ENCODE results near the gene SNX7. TPM values are rescaled to one million over a fixed set of nuclear protein-coding genes. Genes with fewer than 3 reads are reported as not detected.

Gene SNX7
- total and polyA plus RNA-seq, 2 donors (not counting 1 experiment from before 2014, with no cell fraction given), result 48.6 to 60.9 TPM

DNA sequence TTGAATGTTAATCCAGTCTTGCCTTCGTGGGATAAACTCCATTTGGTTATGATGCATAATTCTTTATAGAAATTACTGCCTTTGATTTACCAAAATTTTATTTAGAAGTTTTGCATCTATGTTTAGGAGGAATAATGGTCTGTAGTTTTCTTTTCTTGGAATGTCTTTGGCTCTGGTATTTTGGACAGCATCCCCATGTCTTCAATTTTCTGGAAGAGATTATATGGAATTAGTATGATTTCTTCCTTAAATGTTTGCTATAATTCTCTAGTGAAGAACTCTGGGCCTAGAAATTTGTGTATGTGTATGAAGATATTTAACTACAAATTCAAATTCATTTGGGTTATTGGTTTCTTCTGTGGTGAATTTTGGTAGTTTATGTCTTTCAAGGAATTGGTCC lies 92.7 kb downstream of the SNX7 start:
- no peak overlapping the region for H2AFZ ChIP-seq (ENCODE audit: low read length)
- no peak overlapping the region for H3K4me3 ChIP-seq (replicated peaks in 1 of 4; ENCODE audit: control extremely low read depth in 1 of 4, insufficient read depth in 1 of 4, low read depth in 3 of 4, low read length in 4 of 4)
- H3K9ac ChIP-seq (ENCODE audit: insufficient read depth, low read length), result no peak overlapping the region
- H3K27me3 ChIP-seq (ENCODE audit: control insufficient read depth, insufficient read depth, low read length), result no peaks in the 10 kb centered on the region
- H3K4me1 ChIP-seq (ENCODE audit: control insufficient read depth, extremely low read depth, insufficient read depth, low read length), result no peaks in the 10 kb centered on the region
- TF ChIP-seq EZH2 (IDR thresholded peaks at IDR 0.05; ENCODE audit: low read length, missing control alignments), result no peak
- TF ChIP-seq, protein P1, sequence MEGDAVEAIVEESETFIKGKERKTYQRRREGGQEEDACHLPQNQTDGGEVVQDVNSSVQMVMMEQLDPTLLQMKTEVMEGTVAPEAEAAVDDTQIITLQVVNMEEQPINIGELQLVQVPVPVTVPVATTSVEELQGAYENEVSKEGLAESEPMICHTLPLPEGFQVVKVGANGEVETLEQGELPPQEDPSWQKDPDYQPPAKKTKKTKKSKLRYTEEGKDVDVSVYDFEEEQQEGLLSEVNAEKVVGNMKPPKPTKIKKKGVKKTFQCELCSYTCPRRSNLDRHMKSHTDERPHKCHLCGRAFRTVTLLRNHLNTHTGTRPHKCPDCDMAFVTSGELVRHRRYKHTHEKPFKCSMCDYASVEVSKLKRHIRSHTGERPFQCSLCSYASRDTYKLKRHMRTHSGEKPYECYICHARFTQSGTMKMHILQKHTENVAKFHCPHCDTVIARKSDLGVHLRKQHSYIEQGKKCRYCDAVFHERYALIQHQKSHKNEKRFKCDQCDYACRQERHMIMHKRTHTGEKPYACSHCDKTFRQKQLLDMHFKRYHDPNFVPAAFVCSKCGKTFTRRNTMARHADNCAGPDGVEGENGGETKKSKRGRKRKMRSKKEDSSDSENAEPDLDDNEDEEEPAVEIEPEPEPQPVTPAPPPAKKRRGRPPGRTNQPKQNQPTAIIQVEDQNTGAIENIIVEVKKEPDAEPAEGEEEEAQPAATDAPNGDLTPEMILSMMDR (conservative IDR thresholded peaks at IDR 0.05 in 1 of 2, IDR thresholded peaks at IDR 0.05 in 1 of 2; ENCODE audit: low read depth in 1 of 2, low read length in 2 of 2), result no peak
- no peaks in the 10 kb centered on the region for H4K20me1 ChIP-seq (ENCODE audit: control insufficient read depth, extremely low read depth, insufficient read depth, low read length)
- no peak for DNase-seq (ENCODE audit: low read depth in 2 of 2)
- H3K36me3 ChIP-seq (ENCODE audit: control insufficient read depth, insufficient read depth, low read length), result no peaks in the 10 kb centered on the region
- H3K4me2 ChIP-seq (ENCODE audit: extremely low read depth, insufficient read depth, low read length), result no peak overlapping the region
- H3K27ac ChIP-seq (ENCODE audit: insufficient read depth, low read length), result no peak overlapping the region
- H3K9me3 ChIP-seq (ENCODE audit: control insufficient read depth, insufficient read depth, low read depth, low read length), result no peaks in the 10 kb centered on the region
- H3K79me2 ChIP-seq (ENCODE audit: control insufficient read depth, insufficient read depth, low read length), result no peaks in the 10 kb centered on the region

DNA sequence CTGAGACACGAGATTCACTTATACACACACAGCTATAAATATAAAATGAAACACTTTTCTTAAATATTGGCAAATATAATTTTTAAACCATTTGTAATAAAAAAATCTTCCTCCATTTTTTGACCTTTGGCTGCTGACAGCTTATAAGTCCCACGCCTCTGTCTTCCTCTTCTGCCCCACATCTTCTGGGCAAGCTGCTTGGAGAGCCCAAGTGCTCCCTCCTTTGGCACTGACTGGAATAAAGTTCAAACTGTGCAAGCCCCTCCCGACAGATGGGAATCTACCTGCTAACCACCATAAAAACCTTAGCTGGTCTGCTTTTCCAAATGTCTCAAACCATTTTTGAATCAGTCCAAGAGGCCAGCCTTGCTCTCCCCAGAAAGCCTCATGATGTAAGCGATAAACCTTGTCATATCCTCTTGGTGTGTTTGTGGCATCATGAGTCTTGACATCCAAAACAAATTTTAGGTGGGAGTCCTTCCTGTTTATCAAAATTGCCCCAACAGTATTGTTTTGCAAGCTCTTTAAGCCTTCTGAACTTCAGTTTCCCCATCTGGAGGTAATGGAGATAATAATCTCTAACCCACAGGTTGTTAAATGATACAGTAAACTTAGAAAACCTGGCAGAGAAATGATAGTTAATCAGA lies 99.8 kb downstream of the SNX7 start:
- Histone ChIP-seq H2AFZ (ENCODE audit: low read length) (no peak overlapping the region), H3K79me2 (ENCODE audit: control insufficient read depth, insufficient read depth, low read length) (no peaks in the 10 kb centered on the region), H3K4me1 (ENCODE audit: control insufficient read depth, extremely low read depth, insufficient read depth, low read length) (no peaks in the 10 kb centered on the region), H3K9ac (ENCODE audit: insufficient read depth, low read length) (no peak overlapping the region), H3K4me2 (ENCODE audit: extremely low read depth, insufficient read depth, low read length) (no peak overlapping the region), H3K36me3 (ENCODE audit: control insufficient read depth, insufficient read depth, low read length) (no peaks in the 10 kb centered on the region), H4K20me1 (ENCODE audit: control insufficient read depth, extremely low read depth, insufficient read depth, low read length) (peaks cover 2% of the 10 kb centered on the region), H3K4me3 (replicated peaks in 1 of 4; ENCODE audit: control extremely low read depth in 1 of 4, insufficient read depth in 1 of 4, low read depth in 3 of 4, low read length in 4 of 4) (no peak overlapping the region), H3K9me3 (ENCODE audit: control insufficient read depth, insufficient read depth, low read depth, low read length) (no peaks in the 10 kb centered on the region), H3K27me3 (ENCODE audit: control insufficient read depth, insufficient read depth, low read length) (no peaks in the 10 kb centered on the region), H3K27ac (ENCODE audit: insufficient read depth, low read length) (no peak overlapping the region)
- no peak for DNase-seq (ENCODE audit: low read depth in 2 of 2)
- TF ChIP-seq, protein P1 (conservative IDR thresholded peaks at IDR 0.05 in 1 of 2, IDR thresholded peaks at IDR 0.05 in 1 of 2; ENCODE audit: low read depth in 1 of 2, low read length in 2 of 2), result no peak
- TF ChIP-seq EZH2 (IDR thresholded peaks at IDR 0.05; ENCODE audit: low read length, missing control alignments), result no peak

DNA sequence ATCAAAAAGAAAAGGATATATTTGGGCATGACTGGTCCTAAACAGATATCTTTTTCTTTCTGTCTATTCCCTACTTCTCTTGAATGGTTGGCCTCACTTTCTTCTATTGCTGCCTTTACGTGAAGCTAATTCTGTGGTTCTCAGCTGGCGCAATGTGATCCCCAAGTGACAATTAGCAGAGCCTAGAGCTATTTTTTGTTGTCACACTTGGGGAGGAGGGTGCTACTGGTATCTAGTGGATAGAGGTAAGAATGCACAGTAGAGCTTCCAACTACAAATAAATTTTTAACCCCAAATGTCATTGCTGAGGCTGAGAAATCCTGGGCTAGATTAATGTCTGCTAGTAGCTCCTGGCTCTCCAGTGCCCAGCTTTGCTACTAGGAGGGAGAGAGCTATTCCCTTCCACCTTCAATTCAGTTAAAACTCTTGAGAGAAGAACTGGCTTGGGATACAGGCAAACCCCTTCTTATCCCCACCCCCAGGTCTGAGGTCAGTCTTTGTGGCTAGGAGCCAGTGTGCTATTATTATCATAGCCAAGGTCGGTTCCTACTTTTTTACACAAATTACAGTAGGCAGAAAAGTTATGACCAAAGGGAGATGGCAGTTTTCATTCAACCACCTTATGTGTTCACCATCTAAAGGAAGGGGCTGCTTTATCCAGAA lies 102.1 kb downstream of the SNX7 start:
- Histone ChIP-seq H3K4me2 (ENCODE audit: extremely low read depth, insufficient read depth, low read length) (no peak overlapping the region), H2AFZ (ENCODE audit: low read length) (no peak overlapping the region), H3K4me3 (replicated peaks in 1 of 4; ENCODE audit: control extremely low read depth in 1 of 4, insufficient read depth in 1 of 4, low read depth in 3 of 4, low read length in 4 of 4) (no peak overlapping the region), H3K27ac (ENCODE audit: insufficient read depth, low read length) (no peak overlapping the region), H3K79me2 (ENCODE audit: control insufficient read depth, insufficient read depth, low read length) (no peaks in the 10 kb centered on the region), H4K20me1 (ENCODE audit: control insufficient read depth, extremely low read depth, insufficient read depth, low read length) (peaks cover 2% of the 10 kb centered on the region), H3K4me1 (ENCODE audit: control insufficient read depth, extremely low read depth, insufficient read depth, low read length) (no peaks in the 10 kb centered on the region), H3K27me3 (ENCODE audit: control insufficient read depth, insufficient read depth, low read length) (no peaks in the 10 kb centered on the region), H3K9ac (ENCODE audit: insufficient read depth, low read length) (no peak overlapping the region), H3K9me3 (ENCODE audit: control insufficient read depth, insufficient read depth, low read depth, low read length) (no peaks in the 10 kb centered on the region), H3K36me3 (ENCODE audit: control insufficient read depth, insufficient read depth, low read length) (no peaks in the 10 kb centered on the region)
- TF ChIP-seq EZH2 (IDR thresholded peaks at IDR 0.05; ENCODE audit: low read length, missing control alignments), result no peak
- TF ChIP-seq, protein P1 (conservative IDR thresholded peaks at IDR 0.05 in 1 of 2, IDR thresholded peaks at IDR 0.05 in 1 of 2; ENCODE audit: low read depth in 1 of 2, low read length in 2 of 2), result no peak
- no peak for DNase-seq (ENCODE audit: low read depth in 2 of 2)
